Endothelial cell of umbilical vein (primary cell): ENCODE data around the gene KCNH4. TPM values are rescaled to one million over a fixed set of nuclear protein-coding genes. Genes with fewer than 3 reads are reported as not detected.

ENCODE experiments used
- BruUV-seq: library from RNA; stranded (reverse); fragments of 400-500 nt; replicated peaks from 2 replicates; lab custom pipeline; 2021; lab: Mats Ljungman, UMichigan
- CTCF ChIA-PET: fragments of 300-600, 350-600 bp; sonication (Branson Sonifier 250); formaldehyde crosslinking; loops from one replicate; lab custom pipeline; 2021; ENCODE audit warnings: antibody characterized with exemption, inconsistent platforms; lab: Charles Lee
- POLR2A ChIA-PET: fragments of 300-600, 350-600 bp; sonication (Branson Sonifier 250); formaldehyde crosslinking; loops from one replicate; lab custom pipeline; 2021; ENCODE audit warnings: antibody characterized with exemption, inconsistent platforms; lab: Charles Lee
- DNase-seq: peaks from one replicate; pipeline ENCODE4 v3.0.0-alpha.2; 2011; ENCODE audit warnings: low read depth, low spot score
- FAIRE-seq: peaks from 2 replicates; lab custom pipeline; 2011; peaks lifted over from hg19 to GRCh38; lab: Jason Lieb, UNC
- H2AFZ ChIP-seq: 2 replicates; pipeline ENCODE4 v1.6.0; 2012; ENCODE audit warnings: low read depth, low read length, control low read depth, inconsistent platforms
- H3K27ac ChIP-seq: 2 replicates; pipeline ENCODE4 v1.5.1; 2011; ENCODE audit warnings: low read depth, mild to moderate bottlenecking, control low read depth, low read length, moderate library complexity; ENCODE audit not compliant: insufficient read depth
- H3K27me3 ChIP-seq, 2 experiments: 2 replicates each; pipeline versions ENCODE4 v1.6.0 to v1.6.1; 2011; ENCODE audit warnings: low read length in 2 of 2, mixed read lengths in 1 of 2; ENCODE audit not compliant: control insufficient read depth in 2 of 2, insufficient read depth in 2 of 2
- H3K36me3 ChIP-seq, 2 experiments: 2 replicates in 1 of 2; 3 replicates in 1 of 2; pipeline ENCODE4 v1.5.1; 2011; ENCODE audit warnings: low read length in 2 of 2, mild to moderate bottlenecking in 1 of 2, moderate library complexity in 1 of 2; ENCODE audit not compliant: control insufficient read depth in 2 of 2, insufficient read depth in 2 of 2; ENCODE audit errors: extremely low read depth in 1 of 2
- H3K4me1 ChIP-seq: 3 replicates; pipeline ENCODE4 v1.5.1; 2011; ENCODE audit warnings: mild to moderate bottlenecking, low read length; ENCODE audit not compliant: control insufficient read depth, insufficient read depth; ENCODE audit errors: extremely low read depth
- H3K4me2 ChIP-seq: 2 replicates; pipeline ENCODE4 v1.6.1; 2011; ENCODE audit warnings: low read length, control low read depth, mixed read lengths; ENCODE audit not compliant: insufficient read depth
- H3K4me3 ChIP-seq, 3 experiments: fragments of 200-600 bp in 1 of 3; sonication (generic), shearing (Covaris generic) in 1 of 3; replicated peaks in 1 of 3; 2 replicates each; pipeline ENCODE4 v1.5.1; 2011 to 2016; ENCODE audit warnings: control low read depth in 3 of 3, low read length in 3 of 3, mild to moderate bottlenecking in 2 of 3, inconsistent platforms in 1 of 3, low read depth in 1 of 3, moderate library complexity in 1 of 3; ENCODE audit not compliant: insufficient read depth in 1 of 3
- H3K79me2 ChIP-seq: 2 replicates; pipeline ENCODE4 v1.6.0; 2012; ENCODE audit warnings: low read length, inconsistent platforms; ENCODE audit not compliant: control insufficient read depth, insufficient read depth
- H3K9ac ChIP-seq: replicated peaks from 2 replicates; pipeline ENCODE3; 2011; ENCODE audit warnings: low read length, control low read depth; ENCODE audit not compliant: insufficient read depth; ENCODE audit errors: extremely low read depth
- H3K9me1 ChIP-seq: replicated peaks from 3 replicates; pipeline ENCODE4 v1.6.0; 2011; ENCODE audit warnings: mild to moderate bottlenecking, low read length; ENCODE audit not compliant: control insufficient read depth, insufficient read depth; ENCODE audit errors: extremely low read depth
- H3K9me3 ChIP-seq: replicated peaks from 2 replicates; pipeline ENCODE4 v1.5.1; 2012; ENCODE audit warnings: low read length, inconsistent platforms; ENCODE audit not compliant: control insufficient read depth, insufficient read depth
- H4K20me1 ChIP-seq: replicated peaks from 2 replicates; pipeline ENCODE3; 2011; ENCODE audit warnings: mild to moderate bottlenecking, low read length; ENCODE audit not compliant: control insufficient read depth, insufficient read depth; ENCODE audit errors: extremely low read depth
- CTCF ChIP-seq, 2 donors: IDR thresholded peaks; 1 replicate in 1 of 2; 2 replicates in 1 of 2; pipeline ENCODE4 v1.5.1; 2011; ENCODE audit warnings: low read length in 2 of 2, mild to moderate bottlenecking in 2 of 2, moderate library complexity in 2 of 2, control low read depth in 1 of 2, inconsistent platforms in 1 of 2, low read depth in 1 of 2; ENCODE audit not compliant: insufficient read depth in 1 of 2; ENCODE audit errors: extremely low read depth in 1 of 2
- EZH2 ChIP-seq: IDR thresholded peaks from 2 replicates; pipeline ENCODE4 v1.6.1; 2012; ENCODE audit warnings: borderline replicate concordance, low read depth, mild to moderate bottlenecking, moderate library complexity, low read length, inconsistent platforms; ENCODE audit not compliant: severe bottlenecking
- FOS ChIP-seq: IDR thresholded peaks from 2 replicates; pipeline ENCODE4 v1.6.1; 2011; ENCODE audit warnings: mild to moderate bottlenecking, low read length, moderate library complexity, borderline replicate concordance; ENCODE audit not compliant: insufficient read depth
- JUN ChIP-seq: IDR thresholded peaks from 2 replicates; pipeline ENCODE4 v1.6.1; 2011; ENCODE audit warnings: borderline replicate concordance, low read depth; ENCODE audit not compliant: insufficient read length, insufficient read depth
- MAX ChIP-seq: IDR thresholded peaks from 2 replicates; pipeline ENCODE4 v1.6.1; 2011; ENCODE audit not compliant: insufficient read depth, insufficient read length
- dilution Hi-C: fragments of 300-500 bp; cut with MboI; formaldehyde crosslinking; loops from one replicate; pipeline ENCODE4 v1.15.0; 2019; ENCODE audit warnings: low sequenced_read_pairs; ENCODE audit not compliant: extremely low pct_ligation_motif_present
- intact Hi-C: fragments of 100-400 bp; cut with micrococcal nuclease; formaldehyde crosslinking; loops from one replicate; pipeline ENCODE4 v1.10.0; 2022
- polyA plus RNA-seq, 4 experiments: library from polyadenylated mRNA; depleted of rRNA in 3 of 4; stranded (reverse) in 3 of 4; unstranded in 1 of 4; fragments of >200 nt; gene quantifications; 2 replicates each; pipeline versions ENCODE4 v1.2.1 to v1.2.3, GENCODE V29; 2011 to 2012; ENCODE audit warnings: missing spikeins in 1 of 4
- total RNA-seq: library from RNA; stranded (reverse); gene quantifications from 2 replicates; pipeline ENCODE4 v1.2.3, GENCODE V29; 2021

Gene KCNH4
- total and polyA plus RNA-seq, 2 donors (not counting 3 experiments of a cell fraction or from before 2014, with no cell fraction given) = 0.11 TPM

- BruUV-seq = no TSS peak
- Histone ChIP-seq H3K79me2 (peaks cover 71% of the 10 kb centered on the region), H3K27me3 (no peaks in the 10 kb centered on the region), H3K9me1 (no peaks in the 10 kb centered on the region), H3K27ac (peak overlapping the region; percentile 71), H3K9me3 (no peaks in the 10 kb centered on the region), H3K36me3 (peaks cover 17 to 27% of the 10 kb centered on the region in 2 experiments), H3K4me1 (peaks cover 79% of the 10 kb centered on the region), H4K20me1 (no peaks in the 10 kb centered on the region), H3K4me3 (peak overlapping the region in 1 of 3 experiments; percentile 44), H2AFZ (no peak overlapping the region), H3K9ac (peak overlapping the region; percentile 48), H3K4me2 (peak overlapping the region; percentile 83)
- CTCF ChIA-PET = interaction anchor here (0.9 to 1.9 kb wide), 9 partner anchors 11 to 90 kb away, joined by 3 to 12 read pairs (median 4); partner anchors contain the start of gene KCNH4
- intact Hi-C loops (loop anchor here (1.0 to 10.0 kb wide), 4 partner anchors 22 to 393 kb away; partner anchors contain the start of genes RAB5C and STAT5B), dilution Hi-C loops (no loop called here)
- POLR2A ChIA-PET = no interaction called here
- TF ChIP-seq EZH2 (no peak), JUN (peak; percentile 82), CTCF (IDR thresholded peaks at IDR 0.05; ENCODE audit: extremely low read depth in 1 of 2, insufficient read depth in 1 of 2, low read depth in 1 of 2, low read length in 2 of 2) (no peak), MAX (no peak), FOS (peak; percentile 90)
- DNase-seq (peak; percentile 85), FAIRE-seq (peak; percentile 97)
Observed at GRCh38 chr17:42131981-42132432, 48.9 kb downstream of the KCNH4 start.
